ENCODE data around the gene PRKRIP1.

GRCh38 chr7:102387064-102387463 is 9.1 kb upstream of the PRKRIP1 start:
- no peak for TF ChIP-seq EZH2 (IDR thresholded peaks at IDR 0.05; ENCODE audit: borderline replicate concordance, low read depth, low read length, poor library complexity, severe bottlenecking)
- no peak for TF ChIP-seq CTCF (conservative IDR thresholded peaks at IDR 0.05; ENCODE audit: low read depth, low read length)

Data from A673 (cell line).